ENCODE results near the gene RAC3. TPM values are rescaled to one million over a fixed set of nuclear protein-coding genes. Genes with fewer than 3 reads are reported as not detected.
A peak's percentile ranks its signal among the peaks of the same experiment; 100 is the strongest.

Gene RAC3
- total RNA-seq, 1 donor: 1.8 TPM

GRCh38 chr17:82014432-82014831 is 17.0 kb upstream of the RAC3 start:
- Histone ChIP-seq H2AFZ (ENCODE audit: low read length) (no peak overlapping the region), H3K27ac (ENCODE audit: low read depth, low read length) (no peak overlapping the region), H3K4me3 (ENCODE audit: insufficient read depth, low read length) (no peak overlapping the region), H3K36me3 (ENCODE audit: insufficient read depth, low read length) (no peaks in the 10 kb centered on the region), H3K79me2 (ENCODE audit: insufficient read depth, low read length) (no peaks in the 10 kb centered on the region), H4K20me1 (ENCODE audit: insufficient read depth, low read length) (peaks cover 4% of the 10 kb centered on the region), H3K4me1 (ENCODE audit: insufficient read depth, low read length) (no peaks in the 10 kb centered on the region), H3K9me3 (ENCODE audit: low read depth, low read length) (no peaks in the 10 kb centered on the region), H3K4me2 (ENCODE audit: insufficient read depth, low read length) (no peak overlapping the region), H3K27me3 (ENCODE audit: insufficient read depth, low read length) (no peaks in the 10 kb centered on the region)
- TF ChIP-seq CTCF (IDR thresholded peaks at IDR 0.05; ENCODE audit: extremely low read depth, low read depth, low read length): no peak
- DNase-seq (ENCODE audit: insufficient read length, low spot score, missing footprints): peak; percentile 86

GRCh38 chr17:82014971-82015310 is 16.5 kb upstream of the RAC3 start:
- no peak for TF ChIP-seq CTCF (IDR thresholded peaks at IDR 0.05; ENCODE audit: extremely low read depth, low read depth, low read length)
- peak; percentile 91 for DNase-seq (ENCODE audit: insufficient read length, low spot score, missing footprints)
- Histone ChIP-seq H3K36me3 (ENCODE audit: insufficient read depth, low read length) (no peaks in the 10 kb centered on the region), H3K79me2 (ENCODE audit: insufficient read depth, low read length) (no peaks in the 10 kb centered on the region), H2AFZ (ENCODE audit: low read length) (no peak overlapping the region), H3K9me3 (ENCODE audit: low read depth, low read length) (no peaks in the 10 kb centered on the region), H3K4me3 (ENCODE audit: insufficient read depth, low read length) (no peak overlapping the region), H3K4me2 (ENCODE audit: insufficient read depth, low read length) (no peak overlapping the region), H3K27ac (ENCODE audit: low read depth, low read length) (no peak overlapping the region), H3K27me3 (ENCODE audit: insufficient read depth, low read length) (no peaks in the 10 kb centered on the region), H4K20me1 (ENCODE audit: insufficient read depth, low read length) (peaks cover 4% of the 10 kb centered on the region), H3K4me1 (ENCODE audit: insufficient read depth, low read length) (no peaks in the 10 kb centered on the region)

DNA sequence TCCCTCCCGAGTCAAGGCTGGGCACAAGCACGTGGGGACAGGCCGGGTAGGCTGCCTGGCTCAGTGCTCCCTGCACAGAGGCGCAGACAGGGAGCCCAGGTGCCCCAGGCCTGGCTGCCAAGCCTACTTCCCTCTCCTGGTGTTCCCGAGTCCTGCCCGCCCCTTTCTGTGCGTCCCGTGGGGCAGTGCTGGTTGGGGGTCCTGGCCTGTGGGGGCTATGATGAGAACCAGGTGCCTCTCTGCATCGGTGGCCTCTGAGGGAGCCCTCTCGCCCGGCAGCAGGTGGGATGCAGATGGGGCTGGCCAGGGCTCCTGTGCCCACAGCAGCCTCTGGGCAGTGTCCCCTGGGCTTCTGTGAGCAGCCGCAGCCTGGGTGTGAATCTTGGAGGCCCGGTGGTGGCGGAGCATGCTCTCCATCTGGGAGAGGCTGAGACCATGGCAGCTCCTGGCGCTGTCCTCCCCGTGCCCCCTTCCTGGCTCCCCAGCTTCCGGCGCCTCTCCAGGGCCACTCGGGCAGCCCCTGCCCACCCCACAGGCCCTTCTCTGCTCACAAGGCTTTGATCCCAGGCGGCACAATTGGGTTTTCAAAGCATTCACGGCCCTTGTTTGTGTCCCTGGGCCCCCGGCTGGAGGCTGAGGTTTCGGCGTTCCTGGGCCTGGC is 16.0 kb upstream of the RAC3 start:
- Histone ChIP-seq H2AFZ (ENCODE audit: low read length) (no peak overlapping the region), H3K36me3 (ENCODE audit: insufficient read depth, low read length) (no peaks in the 10 kb centered on the region), H3K27ac (ENCODE audit: low read depth, low read length) (no peak overlapping the region), H3K4me3 (ENCODE audit: insufficient read depth, low read length) (no peak overlapping the region), H3K4me2 (ENCODE audit: insufficient read depth, low read length) (no peak overlapping the region), H3K79me2 (ENCODE audit: insufficient read depth, low read length) (no peaks in the 10 kb centered on the region), H3K9me3 (ENCODE audit: low read depth, low read length) (no peaks in the 10 kb centered on the region), H3K4me1 (ENCODE audit: insufficient read depth, low read length) (no peaks in the 10 kb centered on the region), H3K27me3 (ENCODE audit: insufficient read depth, low read length) (no peaks in the 10 kb centered on the region), H4K20me1 (ENCODE audit: insufficient read depth, low read length) (peaks cover 9% of the 10 kb centered on the region)
- no peak for TF ChIP-seq CTCF (IDR thresholded peaks at IDR 0.05; ENCODE audit: extremely low read depth, low read depth, low read length)
- DNase-seq (ENCODE audit: insufficient read length, low spot score, missing footprints): peak; percentile 82

- no peak overlapping the region for H3K4me3 ChIP-seq (ENCODE audit: insufficient read depth, low read length)
- no peak overlapping the region for H3K27ac ChIP-seq (ENCODE audit: low read depth, low read length)
- no peak for TF ChIP-seq CTCF (IDR thresholded peaks at IDR 0.05; ENCODE audit: extremely low read depth, low read depth, low read length)
- H3K79me2 ChIP-seq (ENCODE audit: insufficient read depth, low read length): no peaks in the 10 kb centered on the region
- H3K9me3 ChIP-seq (ENCODE audit: low read depth, low read length): no peaks in the 10 kb centered on the region
- DNase-seq (ENCODE audit: insufficient read length, low spot score, missing footprints): peak; percentile 85
- no peak overlapping the region for H3K4me2 ChIP-seq (ENCODE audit: insufficient read depth, low read length)
- H3K4me1 ChIP-seq (ENCODE audit: insufficient read depth, low read length): peaks cover 2% of the 10 kb centered on the region
- H2AFZ ChIP-seq (ENCODE audit: low read length): no peak overlapping the region
- H3K36me3 ChIP-seq (ENCODE audit: insufficient read depth, low read length): no peaks in the 10 kb centered on the region
- H4K20me1 ChIP-seq (ENCODE audit: insufficient read depth, low read length): peaks cover 17% of the 10 kb centered on the region
- H3K27me3 ChIP-seq (ENCODE audit: insufficient read depth, low read length): no peaks in the 10 kb centered on the region
Observed at GRCh38 chr17:82016061-82016874, 15.2 kb upstream of the RAC3 start.

Data from osteoblast (primary cell).